Fibroblast of lung (primary cell): ENCODE results near the gene HMCN2. TPM values are rescaled to one million over a fixed set of nuclear protein-coding genes. Genes with fewer than 3 reads are reported as not detected.
"Not testable (repeated sequence)": the region's sequence is repeated elsewhere in the genome, so short reads cannot be mapped to it uniquely, and the experiment has no call there.

Source experiments
- DNase-seq, 2 donors: peaks; one replicate each; pipeline versions ENCODE4 v3.0.0 to v3.0.0-alpha.2; 2010; ENCODE audit warnings: low read depth in 2 of 2
- H2AFZ ChIP-seq: 2 replicates; pipeline ENCODE4 v1.5.1; 2012; ENCODE audit warnings: low read length, control low read depth, inconsistent platforms
- H3K27ac ChIP-seq: 2 replicates; pipeline ENCODE4 v1.5.1; 2011; ENCODE audit warnings: low read length, control low read depth; ENCODE audit not compliant: insufficient read depth
- H3K27me3 ChIP-seq: 2 replicates; pipeline ENCODE4 v1.5.1; 2011; ENCODE audit warnings: mild to moderate bottlenecking, low read length; ENCODE audit not compliant: control insufficient read depth, insufficient read depth
- H3K36me3 ChIP-seq: 2 replicates; pipeline ENCODE4 v1.5.1; 2011; ENCODE audit warnings: low read length; ENCODE audit not compliant: control insufficient read depth, insufficient read depth
- H3K4me1 ChIP-seq: 2 replicates; pipeline ENCODE4 v1.5.1; 2011; ENCODE audit warnings: low read length; ENCODE audit not compliant: control insufficient read depth, insufficient read depth; ENCODE audit errors: extremely low read depth
- H3K4me2 ChIP-seq: 2 replicates; pipeline ENCODE4 v1.5.1; 2011; ENCODE audit warnings: low read length, control low read depth; ENCODE audit not compliant: insufficient read depth; ENCODE audit errors: extremely low read depth
- H3K4me3 ChIP-seq, 4 experiments: fragments of 200-600 bp in 1 of 4; sonication (generic) in 1 of 4; replicated peaks in 1 of 4; 2 replicates each; pipeline ENCODE4 v1.5.1; 2011 to 2016; ENCODE audit warnings: low read length in 4 of 4, low read depth in 3 of 4, mild to moderate bottlenecking in 3 of 4, control low read depth in 2 of 4, inconsistent platforms in 1 of 4, mixed read lengths in 1 of 4; ENCODE audit not compliant: insufficient read depth in 1 of 4; ENCODE audit errors: control extremely low read depth in 1 of 4
- H3K79me2 ChIP-seq: 2 replicates; pipeline ENCODE4 v1.5.1; 2012; ENCODE audit warnings: mild to moderate bottlenecking, low read length, inconsistent platforms; ENCODE audit not compliant: control insufficient read depth, insufficient read depth
- H3K9ac ChIP-seq: 2 replicates; pipeline ENCODE4 v1.5.1; 2011; ENCODE audit warnings: mild to moderate bottlenecking, low read length, control low read depth; ENCODE audit not compliant: insufficient read depth
- H3K9me3 ChIP-seq: 2 replicates; pipeline ENCODE4 v1.5.1; 2012; ENCODE audit warnings: low read depth, low read length; ENCODE audit not compliant: control insufficient read depth, insufficient read depth
- H4K20me1 ChIP-seq: 2 replicates; pipeline ENCODE4 v1.5.1; 2011; ENCODE audit warnings: low read length; ENCODE audit not compliant: control insufficient read depth, insufficient read depth; ENCODE audit errors: extremely low read depth
- EZH2 ChIP-seq: IDR thresholded peaks from 2 replicates; pipeline ENCODE4 v1.5.1; 2012; ENCODE audit warnings: low read length, control low read depth, mild to moderate bottlenecking; ENCODE audit errors: missing control alignments
- polyA plus RNA-seq, 2 donors: library from polyadenylated mRNA; depleted of rRNA in 1 of 2; stranded (reverse) in 1 of 2; unstranded in 1 of 2; fragments of >200 nt; gene quantifications; 2 replicates each; pipeline ENCODE4 v1.2.1, GENCODE V29; 2011 to 2012; ENCODE audit warnings: missing spikeins in 1 of 2
- total RNA-seq: library from RNA; depleted of rRNA; stranded (reverse); fragments of >200 nt; gene quantifications from 2 replicates; pipeline ENCODE4 v1.2.1, GENCODE V29; 2014
- TF ChIP-seq, protein P1 (sequence below), 2 donors: IDR thresholded peaks in 1 of 2; conservative IDR thresholded peaks in 1 of 2; 1 replicate in 1 of 2; 2 replicates in 1 of 2; pipeline ENCODE4 v1.5.1; 2011 to 2012; ENCODE audit warnings: low read length in 2 of 2, control low read depth in 1 of 2, inconsistent platforms in 1 of 2, low read depth in 1 of 2, mild to moderate bottlenecking in 1 of 2

The HMCN2 gene
- total and polyA plus RNA-seq, 2 donors (not counting 1 experiment from before 2014, with no cell fraction given) = under 0.01 TPM; not detected in 1

DNA sequence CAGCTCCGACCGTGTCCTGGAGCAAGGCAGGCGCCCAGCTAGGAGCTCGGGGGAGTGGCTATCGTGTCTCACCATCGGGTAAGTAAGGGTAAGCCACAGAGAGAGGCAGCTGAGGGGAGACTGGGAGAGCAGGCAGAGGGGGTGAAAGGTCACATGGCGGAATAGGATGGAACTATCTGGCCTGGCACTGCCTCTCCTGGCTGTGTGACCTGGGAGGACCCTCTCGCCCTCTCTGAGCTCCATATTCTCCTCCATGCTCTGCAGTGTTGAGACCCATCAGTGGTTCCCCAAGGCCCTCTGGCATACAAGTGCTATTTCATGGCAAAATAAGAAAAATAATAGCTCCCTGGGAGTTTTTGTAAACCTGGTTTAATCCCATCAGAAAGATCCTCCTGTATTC is 135.3 kb downstream of the HMCN2 start:
- Histone ChIP-seq H3K27me3 (no peaks in the 10 kb centered on the region), H3K9ac (no peak overlapping the region), H3K79me2 (no peaks in the 10 kb centered on the region), H2AFZ (no peak overlapping the region), H4K20me1 (no peaks in the 10 kb centered on the region), H3K9me3 (no peaks in the 10 kb centered on the region), H3K4me2 (no peak overlapping the region), H3K36me3 (no peaks in the 10 kb centered on the region), H3K4me3 (no peak overlapping the region), H3K4me1 (no peaks in the 10 kb centered on the region), H3K27ac (no peak overlapping the region)
- DNase-seq = no peak
- TF ChIP-seq EZH2 = no peak
- TF ChIP-seq, protein P1, sequence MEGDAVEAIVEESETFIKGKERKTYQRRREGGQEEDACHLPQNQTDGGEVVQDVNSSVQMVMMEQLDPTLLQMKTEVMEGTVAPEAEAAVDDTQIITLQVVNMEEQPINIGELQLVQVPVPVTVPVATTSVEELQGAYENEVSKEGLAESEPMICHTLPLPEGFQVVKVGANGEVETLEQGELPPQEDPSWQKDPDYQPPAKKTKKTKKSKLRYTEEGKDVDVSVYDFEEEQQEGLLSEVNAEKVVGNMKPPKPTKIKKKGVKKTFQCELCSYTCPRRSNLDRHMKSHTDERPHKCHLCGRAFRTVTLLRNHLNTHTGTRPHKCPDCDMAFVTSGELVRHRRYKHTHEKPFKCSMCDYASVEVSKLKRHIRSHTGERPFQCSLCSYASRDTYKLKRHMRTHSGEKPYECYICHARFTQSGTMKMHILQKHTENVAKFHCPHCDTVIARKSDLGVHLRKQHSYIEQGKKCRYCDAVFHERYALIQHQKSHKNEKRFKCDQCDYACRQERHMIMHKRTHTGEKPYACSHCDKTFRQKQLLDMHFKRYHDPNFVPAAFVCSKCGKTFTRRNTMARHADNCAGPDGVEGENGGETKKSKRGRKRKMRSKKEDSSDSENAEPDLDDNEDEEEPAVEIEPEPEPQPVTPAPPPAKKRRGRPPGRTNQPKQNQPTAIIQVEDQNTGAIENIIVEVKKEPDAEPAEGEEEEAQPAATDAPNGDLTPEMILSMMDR (conservative IDR thresholded peaks at IDR 0.05 in 1 of 2, IDR thresholded peaks at IDR 0.05 in 1 of 2; ENCODE audit: low read depth in 1 of 2, low read length in 2 of 2) = no peak

DNA sequence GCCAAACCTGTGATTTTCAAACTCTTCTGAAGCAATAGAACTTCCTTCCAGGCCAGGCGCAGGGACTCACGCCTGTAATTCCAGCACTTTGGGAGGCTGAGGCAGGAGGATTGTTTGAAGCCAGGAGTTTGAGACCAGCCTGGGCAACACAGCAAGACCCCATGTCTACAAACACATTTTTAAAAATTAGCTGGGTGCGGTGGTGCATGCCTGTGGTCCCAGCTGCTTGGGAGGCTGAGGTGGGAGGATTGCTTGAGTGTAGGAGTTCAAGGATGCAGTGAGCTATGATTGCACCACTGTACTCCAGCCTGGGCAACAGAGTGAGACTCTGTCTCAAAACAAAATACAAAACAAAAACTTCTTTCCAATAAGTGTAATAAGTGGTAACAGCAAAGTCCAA is 136.2 kb downstream of the HMCN2 start:
- not testable (repeated sequence) for H3K9me3 ChIP-seq, H2AFZ ChIP-seq, H3K4me3 ChIP-seq, H3K9ac ChIP-seq, H3K4me2 ChIP-seq, H3K27ac ChIP-seq, H3K79me2 ChIP-seq, DNase-seq, H3K27me3 ChIP-seq, H4K20me1 ChIP-seq, H3K36me3 ChIP-seq, H3K4me1 ChIP-seq

DNA sequence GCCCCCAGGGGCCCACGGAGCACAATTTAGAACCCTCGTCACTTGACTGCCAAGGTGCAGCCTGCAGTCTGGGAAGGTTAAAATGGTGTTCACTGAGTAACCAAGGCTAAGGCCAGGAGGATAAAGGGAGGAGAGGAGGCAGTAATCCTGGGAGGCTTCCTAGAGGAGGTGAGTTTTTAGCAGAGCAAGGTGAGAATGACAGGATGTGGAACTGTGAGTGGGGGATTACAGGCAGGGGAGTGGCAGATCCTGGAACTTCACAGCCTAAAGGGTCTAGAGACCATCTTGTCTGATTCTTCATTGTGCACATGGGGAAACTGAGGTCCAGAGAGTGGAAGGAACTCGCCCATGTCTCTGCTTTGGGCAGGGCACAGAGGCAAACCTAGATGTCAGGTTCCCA is 136.7 kb downstream of the HMCN2 start:
- Histone ChIP-seq H2AFZ (no peak overlapping the region), H4K20me1 (no peaks in the 10 kb centered on the region), H3K27ac (no peak overlapping the region), H3K9me3 (no peaks in the 10 kb centered on the region), H3K27me3 (no peaks in the 10 kb centered on the region), H3K4me2 (no peak overlapping the region), H3K4me1 (no peaks in the 10 kb centered on the region), H3K79me2 (no peaks in the 10 kb centered on the region), H3K36me3 (no peaks in the 10 kb centered on the region), H3K9ac (no peak overlapping the region), H3K4me3 (no peak overlapping the region)
- no peak for DNase-seq
- no peak for TF ChIP-seq EZH2
- TF ChIP-seq, protein P1 (conservative IDR thresholded peaks at IDR 0.05 in 1 of 2, IDR thresholded peaks at IDR 0.05 in 1 of 2; ENCODE audit: low read depth in 1 of 2, low read length in 2 of 2) = no peak
